C1 segment of cervical spinal cord (tissue), 14 donors: ENCODE measurements around the gene IZUMO4.

Experiments used
- DNase-seq, 14 donors: peaks; one replicate each; lab custom pipeline; 2025; lab: John Stamatoyannopoulos, UW

Gene IZUMO4

GRCh38 chr19:2144190-2144589 lies 47.5 kb downstream of the IZUMO4 start:
- DNase-seq = no peak

- DNase-seq = no peak
Observed at GRCh38 chr19:2145831-2146241, 49.1 kb downstream of the IZUMO4 start.

GRCh38 chr19:2148482-2149135 lies 51.9 kb downstream of the IZUMO4 start:
- DNase-seq = no peak
